GM12878 (cell line): ENCODE data around the gene RPL37A. TPM values are rescaled to one million over a fixed set of nuclear protein-coding genes. Genes with fewer than 3 reads are reported as not detected.
A peak's percentile ranks its signal among the peaks of the same experiment; 100 is the strongest.

Source experiments
- ATAC-seq: fragments of 200-7000 bp; cut with Tn5 transposase; 3 replicates; pipeline ENCODE4 v1.9.1; 2020; ENCODE audit warnings: mild to moderate bottlenecking, moderate library complexity
- BruUV-seq: library from RNA; stranded (reverse); fragments of 400-500 nt; replicated peaks from 2 replicates; lab custom pipeline; 2021; lab: Mats Ljungman, UMichigan
- CTCF ChIA-PET: fragments of 300-600 bp; sonication (Branson Sonifier 250); formaldehyde crosslinking; extraction: SDS; loops from one replicate; lab custom pipeline; 2021; ENCODE audit warnings: inconsistent platforms; lab: Yijun Ruan, JAX
- POLR2A ChIA-PET: fragments of 350-600 bp; formaldehyde crosslinking; extraction: SDS; loops from one replicate; lab custom pipeline; 2021; ENCODE audit warnings: inconsistent platforms; lab: Charles Lee
- RAD21 ChIA-PET: fragments of 300-600 bp; sonication (Branson Sonifier 250); formaldehyde crosslinking; loops from one replicate; lab custom pipeline; 2023; ENCODE audit warnings: antibody characterized with exemption; ENCODE audit not compliant: unreplicated experiment; lab: Charles Lee
- SMC1A ChIA-PET: fragments of 300-600 bp; sonication (Branson Sonifier 250); formaldehyde crosslinking; loops from one replicate; lab custom pipeline; 2023; ENCODE audit not compliant: unreplicated experiment, uncharacterized antibody; lab: Charles Lee
- DNase-seq: peaks from one replicate; pipeline ENCODE4 v3.0.0-alpha.2; 2011; ENCODE audit warnings: low read depth, low spot score
- FAIRE-seq: peaks from 3 replicates; lab custom pipeline; 2011; peaks lifted over from hg19 to GRCh38; lab: Jason Lieb, UNC
- H2AFZ ChIP-seq: 2 replicates; pipeline ENCODE4 v1.6.0; 2011; ENCODE audit warnings: low read depth, low read length, control low read depth; ENCODE audit not compliant: control insufficient read depth
- H3K27ac ChIP-seq: 2 replicates; pipeline ENCODE4 v1.5.1; 2011; ENCODE audit warnings: control low read depth; ENCODE audit not compliant: control insufficient read depth, insufficient read depth
- H3K27me3 ChIP-seq, 2 experiments: replicated peaks in 1 of 2; 2 replicates each; pipeline versions ENCODE4 v1.6.0 to v1.6.1; 2011; ENCODE audit warnings: low read length in 1 of 2; ENCODE audit not compliant: control insufficient read depth in 2 of 2, insufficient read depth in 2 of 2
- H3K36me3 ChIP-seq, 2 experiments: 2 replicates each; pipeline ENCODE4 v1.5.1; 2011; ENCODE audit warnings: low read length in 1 of 2; ENCODE audit not compliant: control insufficient read depth in 2 of 2, insufficient read depth in 2 of 2
- H3K4me1 ChIP-seq: 2 replicates; pipeline ENCODE4 v1.6.1; 2011; ENCODE audit warnings: mild to moderate bottlenecking, low read length, moderate library complexity, mixed read lengths; ENCODE audit not compliant: control insufficient read depth, insufficient read depth
- H3K4me2 ChIP-seq: 2 replicates; pipeline ENCODE4 v1.6.0; 2011; ENCODE audit warnings: control low read depth; ENCODE audit not compliant: control insufficient read depth, insufficient read depth
- H3K4me3 ChIP-seq: fragments of 200-600 bp; sonication (generic); 2 replicates; pipeline ENCODE4 v1.5.1; 2016
- H3K79me2 ChIP-seq: 2 replicates; pipeline ENCODE4 v1.6.0; 2011; ENCODE audit warnings: low read length; ENCODE audit not compliant: control insufficient read depth, insufficient read depth
- H3K9ac ChIP-seq: 2 replicates; pipeline ENCODE4 v1.8.0; 2011; ENCODE audit warnings: low read length, control low read depth, mixed read lengths; ENCODE audit not compliant: control insufficient read depth, insufficient read depth
- H3K9me3 ChIP-seq: replicated peaks from 3 replicates; pipeline ENCODE4 v1.5.1; 2011; ENCODE audit warnings: mild to moderate bottlenecking, low read length; ENCODE audit not compliant: control insufficient read depth, insufficient read depth
- H4K20me1 ChIP-seq: 2 replicates; pipeline ENCODE4 v1.6.0; 2011; ENCODE audit not compliant: control insufficient read depth, insufficient read depth
- CHD4 ChIP-seq: fragments of 200-600 bp; sonication (generic); IDR thresholded peaks from 2 replicates; pipeline ENCODE4 v1.6.1; 2016; ENCODE audit warnings: mild to moderate bottlenecking
- CREB1 ChIP-seq: IDR thresholded peaks from 2 replicates; pipeline ENCODE4 v1.6.1; 2012; ENCODE audit warnings: low read depth, mild to moderate bottlenecking, inconsistent platforms
- EED ChIP-seq: sonication (generic); IDR thresholded peaks from 2 replicates; pipeline ENCODE4 v1.6.1; 2016; ENCODE audit warnings: antibody characterized with exemption, low read depth
- ELK1 ChIP-seq: IDR thresholded peaks from 2 replicates; pipeline ENCODE4 v1.6.1; 2012; ENCODE audit warnings: low read depth, low read length, improper control_type of control experiment
- EP300 ChIP-seq, 2 experiments: fragments of 150-350 bp in 1 of 2; IDR thresholded peaks; 2 replicates each; pipeline ENCODE4 v1.6.1; 2011 to 2012; ENCODE audit warnings: low read depth in 2 of 2, low read length in 2 of 2, borderline replicate concordance in 1 of 2, improper control_type of control experiment in 1 of 2, inconsistent platforms in 1 of 2; ENCODE audit not compliant: control insufficient read depth in 1 of 2
- HSF1 ChIP-seq: fragments of 150-350 bp; IDR thresholded peaks from 2 replicates; pipeline ENCODE4 v1.6.1; 2014; ENCODE audit warnings: mild to moderate bottlenecking, low read depth, low read length
- IRF4 ChIP-seq: IDR thresholded peaks from 2 replicates; pipeline ENCODE4 v1.6.1; 2011; ENCODE audit warnings: low read depth, low read length
- IRF5 ChIP-seq: fragments of 450-650 bp; IDR thresholded peaks from 2 replicates; pipeline ENCODE4 v1.6.1; 2017; ENCODE audit warnings: borderline replicate concordance
- MTA3 ChIP-seq: IDR thresholded peaks from 2 replicates; pipeline ENCODE4 v1.6.1; 2012; ENCODE audit warnings: low read length, inconsistent platforms, borderline replicate concordance
- SKIL ChIP-seq: fragments of 450-650 bp; IDR thresholded peaks from 2 replicates; pipeline ENCODE4 v1.6.1; 2017; ENCODE audit warnings: mild to moderate bottlenecking, low read depth, inconsistent platforms; ENCODE audit not compliant: poor library complexity, severe bottlenecking
- SMAD5 ChIP-seq: IDR thresholded peaks from 2 replicates; pipeline ENCODE4 v1.6.1; 2016; ENCODE audit warnings: antibody characterized with exemption, low read depth
- SREBF1 ChIP-seq: IDR thresholded peaks from 2 replicates; pipeline ENCODE4 v1.6.1; 2012; ENCODE audit warnings: mild to moderate bottlenecking, low read length
- WGBS: methylation state at CpG from one replicate; pipeline ENCODE4 v1.1.6; 2016; ENCODE audit warnings: low lambda C conversion rate; ENCODE audit not compliant: insufficient replicate concordance, insufficient coverage; ENCODE audit errors: missing lambda C conversion rate; 5-methylcytosine and 5-hydroxymethylcytosine counted together
- in situ Hi-C: fragments of 300-500 bp; cut with MboI; formaldehyde crosslinking; loops from 9 replicates; pipeline ENCODE4 v1.14.3; 2018; ENCODE audit warnings: mixed read lengths
- intact Hi-C: fragments of 100-400 bp; cut with micrococcal nuclease; formaldehyde crosslinking; loops from one replicate; pipeline ENCODE4 v1.14.2; 2022; ENCODE audit not compliant: unreplicated experiment
- polyA plus RNA-seq, 11 experiments: library from polyadenylated mRNA; depleted of rRNA in 4 of 11; unstranded in 6 of 11; stranded (reverse) in 5 of 11; fragments of >200 nt; fragmentation: Nextera tagmentation in 4 of 11; fragmentation: Illumina TruSeq in 1 of 11; extraction: Ambion mirVana in 4 of 11; extraction: Trizol in 1 of 11; gene quantifications; 1 replicate in 1 of 11; 2 replicates in 10 of 11; pipeline versions ENCODE4 v1.2.1 to v1.2.3, GENCODE V29; 2011 to 2016; ENCODE audit warnings: inconsistent platforms in 2 of 11, missing spikeins in 2 of 11, low read depth in 1 of 11
- total RNA-seq, 4 experiments: library from RNA; depleted of rRNA in 3 of 4; stranded (reverse); fragments of >200 nt in 3 of 4; fragmentation: Illumina TruSeq in 1 of 4; extraction: Trizol in 1 of 4; gene quantifications; 2 replicates each; pipeline versions ENCODE4 v1.2.1 to v1.2.3, GENCODE V29; 2013 to 2021

RPL37A gene
- total and polyA plus RNA-seq, 10 of the 15 experiments (the other 5 are each of a cell fraction or from before 2014, with no cell fraction given) = 2,847 to 6,854 (median 5,110) TPM

GRCh38 chr2:216492597-216493333 is 5.9 kb upstream of the RPL37A start:
- Histone ChIP-seq H3K4me3 (no peak overlapping the region), H2AFZ (peak overlapping the region; percentile 15), H3K79me2 (peaks cover 9% of the 10 kb centered on the region), H3K27me3 (no peaks in the 10 kb centered on the region), H4K20me1 (no peaks in the 10 kb centered on the region), H3K4me2 (peak overlapping the region; percentile 17), H3K9ac (0 out of 2 replicates have a peak overlapping the region, but pooled peaks have one; percentile 31), H3K4me1 (peaks cover 36% of the 10 kb centered on the region), H3K36me3 (no peaks in the 10 kb centered on the region), H3K9me3 (no peaks in the 10 kb centered on the region), H3K27ac (peak overlapping the region; percentile 82)
- BruUV-seq = no TSS peak
- intact Hi-C loops = loop anchor here (10.0 kb wide), 1 partner anchor 458 kb away; no protein-coding TSS in a partner anchor
- ATAC-seq (peak; percentile 11; the same call in 2 of the 3 replicates), DNase-seq (no peak), FAIRE-seq (no peak)
- ChIA-PET SMC1A (interaction anchor here (0.7 to 2.5 kb wide), 6 partner anchors 15 to 225 kb away, joined by 3 to 9 read pairs (median 3); no protein-coding TSS in a partner anchor), CTCF (interaction anchor here (0.5 to 1.5 kb wide), 6 partner anchors 10 to 487 kb away, joined by 3 to 4 read pairs (median 3); no protein-coding TSS in a partner anchor), POLR2A (interaction anchor here (1.1 to 2.0 kb wide), 2 partner anchors 14 to 29 kb away, joined by 3 to 7 read pairs; no protein-coding TSS in a partner anchor), RAD21 (no interaction called here)
- TF ChIP-seq CREB1 = peak; percentile 37; the same call in 1 of the 2 replicates
- TF ChIP-seq IRF5 = no peak
- TF ChIP-seq EED = peak; percentile 38; the same call in 1 of the 2 replicates
- TF ChIP-seq EP300 (IDR thresholded peaks at IDR 0.05; ENCODE audit: borderline replicate concordance in 1 of 2, control insufficient read depth in 1 of 2, low read depth in 2 of 2, low read length in 2 of 2) = no peak
- TF ChIP-seq SMAD5 = no peak
- no peak for TF ChIP-seq HSF1
- TF ChIP-seq CHD4 = no peak
- TF ChIP-seq ELK1 = no peak
- 0 out of 2 replicates have a peak, but pooled peaks have one; percentile 7 for TF ChIP-seq MTA3
- no peak for TF ChIP-seq SREBF1
- no peak for TF ChIP-seq IRF4
- no peak for TF ChIP-seq SKIL
- in situ Hi-C loops = no loop called here
- 11% methylated on average over 6 of the region's 6 CpGs for WGBS
